Measurements from ENCODE around the gene CDK18. TPM values are rescaled to one million over a fixed set of nuclear protein-coding genes. Genes with fewer than 3 reads are reported as not detected.

The CDK18 gene
- total RNA-seq, 2 donors from 2014 or later, result 27.9 to 46.0 TPM

- no peaks in the 10 kb centered on the region for H3K27me3 ChIP-seq
- no peaks in the 10 kb centered on the region for H3K9me3 ChIP-seq
- H3K4me3 ChIP-seq, result no peak overlapping the region
- DNase-seq, result no peak
- H3K4me1 ChIP-seq, result no peaks in the 10 kb centered on the region
- TF ChIP-seq CTCF (IDR thresholded peaks at IDR 0.05), result no peak
- intact Hi-C loops (cut with DNase I), result no loop called here
- H3K36me3 ChIP-seq, result no peaks in the 10 kb centered on the region
- H3K9ac ChIP-seq (ENCODE audit: low read depth in 2 of 2, low read length in 2 of 2), result no peak overlapping the region
- H3K27ac ChIP-seq, result no peak overlapping the region
These were observed 10.4 kb upstream of the CDK18 start for GRCh38 chr1:205494115-205494514.

- peak; percentile 49 for DNase-seq
- intact Hi-C loops (cut with DNase I), result no loop called here
- peak overlapping the region; percentile 43 to 44 for H3K9ac ChIP-seq (ENCODE audit: low read depth in 2 of 2, low read length in 2 of 2)
These were observed 9.1 kb upstream of the CDK18 start for GRCh38 chr1:205495237-205495823.

GRCh38 chr1:205496661-205497060, 7.8 kb upstream of the CDK18 start:
- no peaks in the 10 kb centered on the region for H3K27me3 ChIP-seq
- no peaks in the 10 kb centered on the region for H3K36me3 ChIP-seq
- no peaks in the 10 kb centered on the region for H3K9me3 ChIP-seq
- no peak overlapping the region for H3K9ac ChIP-seq (ENCODE audit: low read depth in 2 of 2, low read length in 2 of 2)
- TF ChIP-seq CTCF (IDR thresholded peaks at IDR 0.05), result no peak
- no peak overlapping the region for H3K4me3 ChIP-seq
- no peak overlapping the region for H3K27ac ChIP-seq
- no peak for DNase-seq
- H3K4me1 ChIP-seq, result no peaks in the 10 kb centered on the region
- intact Hi-C loops (cut with DNase I), result no loop called here

More at GRCh38 chr1:205495237-205495823, 9.1 kb upstream of the CDK18 start:
- H3K27ac ChIP-seq, result peak overlapping the region; percentile 27
- TF ChIP-seq CTCF (IDR thresholded peaks at IDR 0.05), result no peak
- H3K27me3 ChIP-seq, result no peaks in the 10 kb centered on the region
- no peaks in the 10 kb centered on the region for H3K4me1 ChIP-seq
- no peaks in the 10 kb centered on the region for H3K9me3 ChIP-seq
- H3K36me3 ChIP-seq, result no peaks in the 10 kb centered on the region
- no peak overlapping the region for H3K4me3 ChIP-seq

- TF ChIP-seq CTCF (IDR thresholded peaks at IDR 0.05), result no peak
- intact Hi-C loops (cut with DNase I), result no loop called here
- Histone ChIP-seq H3K9ac (ENCODE audit: low read depth in 2 of 2, low read length in 2 of 2) (no peak overlapping the region), H3K4me1 (no peaks in the 10 kb centered on the region), H3K27ac (no peak overlapping the region), H3K36me3 (no peaks in the 10 kb centered on the region), H3K4me3 (no peak overlapping the region), H3K27me3 (no peaks in the 10 kb centered on the region), H3K9me3 (no peaks in the 10 kb centered on the region)
- DNase-seq, result no peak
These were observed 7.1 kb upstream of the CDK18 start for GRCh38 chr1:205497351-205497750.

- Histone ChIP-seq H3K9me3 (no peaks in the 10 kb centered on the region), H3K27ac (no peak overlapping the region), H3K36me3 (no peaks in the 10 kb centered on the region), H3K27me3 (no peaks in the 10 kb centered on the region), H3K4me3 (no peak overlapping the region), H3K4me1 (no peaks in the 10 kb centered on the region), H3K9ac (ENCODE audit: low read depth in 2 of 2, low read length in 2 of 2) (no peak overlapping the region)
- TF ChIP-seq CTCF (IDR thresholded peaks at IDR 0.05), result no peak
- DNase-seq, result no peak
- intact Hi-C loops (cut with DNase I), result no loop called here
These were observed 4.7 kb upstream of the CDK18 start for GRCh38 chr1:205499789-205500188.
